HCT116 (cell line): ENCODE measurements around the gene P3H3. TPM values are rescaled to one million over a fixed set of nuclear protein-coding genes. Genes with fewer than 3 reads are reported as not detected.

Source experiments
- ATAC-seq: fragments of 200-7000 bp; cut with Tn5 transposase; 2 replicates; pipeline ENCODE4 v1.9.1; 2020; ENCODE audit warnings: mild to moderate bottlenecking, moderate library complexity
- BruUV-seq: library from RNA; stranded (reverse); fragments of 400-500 nt; replicated peaks from 2 replicates; lab custom pipeline; 2021; lab: Mats Ljungman, UMichigan
- CTCF ChIA-PET: fragments of 300-600 bp; sonication (Branson Sonifier 250); formaldehyde crosslinking; loops from one replicate; lab custom pipeline; 2021; ENCODE audit warnings: antibody characterized with exemption; lab: Charles Lee
- POLR2A ChIA-PET: fragments of 300-600, 350-600 bp; sonication (Branson Sonifier 250); formaldehyde crosslinking; loops from one replicate; lab custom pipeline; 2021; ENCODE audit warnings: antibody characterized with exemption; lab: Charles Lee
- RAD21 ChIA-PET, 2 experiments: fragments of 300-600 bp; sonication (Branson Sonifier 250); formaldehyde crosslinking; loops; one replicate each; lab custom pipeline; 2023; ENCODE audit warnings: low total read pairs in 2 of 2; ENCODE audit not compliant: uncharacterized antibody in 2 of 2, unreplicated experiment in 2 of 2, low non-redundant PET in 1 of 2; lab: Charles Lee
- DNase-seq: peaks from one replicate; pipeline ENCODE4 v3.0.0-alpha.2; 2010; ENCODE audit warnings: low read depth, low spot score
- H2AFZ ChIP-seq: fragments of 200-600 bp; shearing (Covaris generic), sonication (generic); 2 replicates; pipeline ENCODE4 v1.6.1; 2017; ENCODE audit warnings: low read depth, mixed run types, mixed read lengths, antibody characterized with exemption, low read length; ENCODE audit not compliant: poor library complexity, severe bottlenecking
- H3K27ac ChIP-seq: 2 replicates; pipeline ENCODE4 v1.5.1; 2012; ENCODE audit warnings: low read depth, low read length
- H3K27me3 ChIP-seq: fragments of 200-600 bp; sonication (generic); 2 replicates; pipeline ENCODE4 v1.6.1; 2016; ENCODE audit warnings: mixed run types, low read length, mixed read lengths; ENCODE audit not compliant: insufficient read depth
- H3K36me3 ChIP-seq, 2 experiments: fragments of 200-500 bp in 1 of 2; fragments of 200-600 bp in 1 of 2; sonication (Bioruptor generic) in 1 of 2; sonication (generic) in 1 of 2; 2 replicates each; pipeline versions ENCODE4 v1.5.1 to v1.6.1; 2014 to 2016; ENCODE audit warnings: low read length in 2 of 2, inconsistent platforms in 1 of 2, mixed read lengths in 1 of 2, mixed run types in 1 of 2; ENCODE audit not compliant: insufficient read depth in 2 of 2, control insufficient read depth in 1 of 2
- H3K4me1 ChIP-seq, 2 experiments: fragments of 200-600 bp in 1 of 2; sonication (generic) in 1 of 2; 2 replicates each; pipeline versions ENCODE4 v1.5.1 to v1.6.1; 2012 to 2017; ENCODE audit warnings: low read length in 2 of 2, inconsistent platforms in 1 of 2, mild to moderate bottlenecking in 1 of 2, mixed read lengths in 1 of 2, mixed run types in 1 of 2, moderate library complexity in 1 of 2; ENCODE audit not compliant: insufficient read depth in 2 of 2, control insufficient read depth in 1 of 2
- H3K4me2 ChIP-seq: fragments of 200-600 bp; sonication (generic); 2 replicates; pipeline ENCODE4 v1.6.1; 2017; ENCODE audit warnings: mixed run types, low read length, mixed read lengths
- H3K4me3 ChIP-seq, 2 experiments: fragments of 200-600 bp in 1 of 2; sonication (generic) in 1 of 2; replicated peaks in 1 of 2; 2 replicates each; pipeline ENCODE4 v1.5.1; 2011 to 2016; ENCODE audit warnings: low read length in 2 of 2, control low read depth in 1 of 2, low read depth in 1 of 2, mild to moderate bottlenecking in 1 of 2, mixed read lengths in 1 of 2, mixed run types in 1 of 2
- H3K79me2 ChIP-seq: fragments of 200-600 bp; sonication (generic); 2 replicates; pipeline ENCODE4 v1.6.1; 2017; ENCODE audit warnings: mild to moderate bottlenecking, mixed run types, low read length, moderate library complexity, mixed read lengths; ENCODE audit not compliant: insufficient read depth
- H3K9ac ChIP-seq: fragments of 200-600 bp; sonication (generic); 2 replicates; pipeline ENCODE4 v1.6.1; 2016; ENCODE audit warnings: low read length, mixed read lengths
- H3K9me2 ChIP-seq: fragments of 200-600 bp; sonication (generic), shearing (Covaris generic); 2 replicates; pipeline ENCODE4 v1.6.1; 2017; ENCODE audit warnings: mixed run types, mild to moderate bottlenecking, moderate library complexity; ENCODE audit not compliant: insufficient read depth
- H3K9me3 ChIP-seq, 2 experiments: fragments of 200-500 bp in 1 of 2; fragments of 200-600 bp in 1 of 2; sonication (Bioruptor generic) in 1 of 2; sonication (generic) in 1 of 2; 2 replicates each; pipeline ENCODE4 v1.6.1; 2014 to 2017; ENCODE audit warnings: low read length in 2 of 2, mixed read lengths in 2 of 2, inconsistent platforms in 1 of 2, low read depth in 1 of 2, mild to moderate bottlenecking in 1 of 2, mixed run types in 1 of 2, moderate library complexity in 1 of 2; ENCODE audit not compliant: control insufficient read depth in 1 of 2, insufficient read depth in 1 of 2
- H4K20me1 ChIP-seq: fragments of 200-600 bp; sonication (generic), shearing (Covaris generic); 2 replicates; pipeline ENCODE4 v1.6.1; 2017; ENCODE audit warnings: mixed run types, mild to moderate bottlenecking, moderate library complexity; ENCODE audit not compliant: insufficient read depth
- CBX3 ChIP-seq: IDR thresholded peaks from 2 replicates; pipeline ENCODE4 v1.6.1; 2012; ENCODE audit warnings: low read depth
- CEBPB ChIP-seq: IDR thresholded peaks from 2 replicates; pipeline ENCODE4 v1.6.1; 2012; ENCODE audit warnings: low read depth
- EZH2 ChIP-seq: fragments of 200-600 bp; sonication (generic); IDR thresholded peaks from 2 replicates; pipeline ENCODE4 v1.6.1; 2017; ENCODE audit warnings: antibody characterized with exemption, mixed run types
- FOSL1 ChIP-seq: IDR thresholded peaks from 2 replicates; pipeline ENCODE4 v1.6.1; 2012; ENCODE audit warnings: low read depth
- JUND ChIP-seq: IDR thresholded peaks from 2 replicates; pipeline ENCODE4 v1.6.1; 2012
- POLR2A ChIP-seq: IDR thresholded peaks from 2 replicates; pipeline ENCODE4 v1.7.0; 2011; ENCODE audit warnings: borderline replicate concordance; ENCODE audit not compliant: insufficient read depth, insufficient read length; ENCODE audit errors: extremely low read depth
- POLR2AphosphoS5 ChIP-seq: IDR thresholded peaks from 2 replicates; pipeline ENCODE4 v1.6.1; 2011; ENCODE audit warnings: mild to moderate bottlenecking, low read depth, low read length, moderate library complexity
- RAD21 ChIP-seq: IDR thresholded peaks from 2 replicates; pipeline ENCODE4 v1.6.1; 2012; ENCODE audit warnings: low read depth, mild to moderate bottlenecking
- SP1 ChIP-seq: IDR thresholded peaks from 2 replicates; pipeline ENCODE4 v1.6.1; 2012; ENCODE audit warnings: low read depth
- SRF ChIP-seq: IDR thresholded peaks from 2 replicates; pipeline ENCODE4 v1.6.1; 2012; ENCODE audit warnings: low read depth
- TCF7L2 ChIP-seq: IDR thresholded peaks from 2 replicates; pipeline ENCODE4 v1.7.0; 2011; ENCODE audit warnings: borderline replicate concordance, inconsistent platforms; ENCODE audit not compliant: insufficient read depth, insufficient read length; ENCODE audit errors: extremely low read depth
- YY1 ChIP-seq: IDR thresholded peaks from 2 replicates; pipeline ENCODE4 v1.6.1; 2011; ENCODE audit warnings: low read length, low read depth, moderate library complexity, mild to moderate bottlenecking; ENCODE audit not compliant: insufficient replicate concordance; ENCODE audit errors: extremely low read depth
- ZFX ChIP-seq: fragments of 450-650 bp; IDR thresholded peaks from 2 replicates; pipeline ENCODE4 v1.6.1; 2017
- ZNF274 ChIP-seq: fragments of 200-500 bp; sonication (Bioruptor generic); IDR thresholded peaks from 2 replicates; pipeline ENCODE4 v1.6.1; 2014; ENCODE audit warnings: mild to moderate bottlenecking, low read depth, low read length, inconsistent platforms
- intact Hi-C: fragments of 100-400 bp; cut with micrococcal nuclease; formaldehyde crosslinking; loops from 2 replicates; pipeline ENCODE4 v1.10.0; 2022
- total RNA-seq: library from RNA; stranded (reverse); gene quantifications from one replicate; pipeline ENCODE4 v1.2.1, GENCODE V29; 2021; ENCODE audit not compliant: unreplicated experiment
- TF ChIP-seq, protein P1 (sequence below): IDR thresholded peaks from 2 replicates; pipeline ENCODE4 v1.6.1; 2011; ENCODE audit warnings: mild to moderate bottlenecking, low read length, moderate library complexity; ENCODE audit not compliant: insufficient replicate concordance; ENCODE audit errors: extremely low read depth
- TF ChIP-seq, protein P2 (sequence below): IDR thresholded peaks from 2 replicates; pipeline ENCODE4 v1.6.1; 2012; ENCODE audit warnings: low read depth
- TF ChIP-seq, protein P3 (sequence below): IDR thresholded peaks from 2 replicates; pipeline ENCODE4 v1.6.1; 2012

P3H3 gene
- total RNA-seq, 1 experiment from 2014 or later: 32.2 TPM

DNA sequence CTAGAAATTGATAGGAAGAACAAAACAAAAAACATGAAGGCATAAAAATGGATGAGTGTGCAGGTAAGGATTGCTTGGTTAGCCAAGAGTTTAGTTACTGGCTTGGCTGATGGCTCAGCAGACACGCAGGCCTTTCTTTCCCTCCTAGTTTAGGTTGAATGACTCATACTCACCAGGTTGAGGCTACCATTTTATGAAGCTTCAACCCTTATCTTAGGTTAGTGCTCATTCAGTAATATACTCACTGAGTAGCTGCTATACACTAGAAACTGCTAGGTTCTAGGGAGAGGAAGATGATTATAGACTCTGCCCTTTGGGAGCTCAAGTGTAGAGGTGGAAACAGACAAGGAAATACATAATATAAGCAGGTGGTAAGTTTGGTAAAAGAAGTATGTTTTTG lies 6.0 kb downstream of the P3H3 start (continued):
- TF ChIP-seq TCF7L2: no peak
- no peak for TF ChIP-seq POLR2A
- TF ChIP-seq JUND: no peak
- TF ChIP-seq POLR2AphosphoS5: no peak
- TF ChIP-seq, all 23 proteins: peak for 0

DNA sequence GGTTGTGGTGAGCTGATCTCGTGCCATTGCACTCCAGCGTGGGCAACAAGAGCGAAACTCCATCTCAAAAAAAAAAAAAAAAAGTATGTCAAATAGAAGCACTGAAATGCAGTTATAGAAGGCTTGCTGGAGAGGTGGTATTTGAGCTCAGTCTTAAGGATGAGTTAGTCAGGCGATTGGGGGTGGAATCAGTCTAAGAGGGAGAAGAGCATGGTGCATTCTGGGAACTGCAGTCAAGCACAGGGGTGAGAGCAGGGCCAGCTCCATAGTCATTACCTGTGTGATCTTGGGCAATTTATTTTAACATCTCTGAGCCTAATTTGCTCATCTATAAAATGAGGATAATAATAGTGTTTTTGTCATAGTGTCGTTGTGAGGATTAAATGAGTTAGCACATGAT lies 6.7 kb downstream of the P3H3 start:
- intact Hi-C loops: no loop called here
- ChIA-PET CTCF (interaction anchor here (0.7 to 5.5 kb wide), 11 partner anchors 9 to 145 kb away, joined by 3 to 38 read pairs (median 3); partner anchors contain the start of genes CDCA3, GPR162, MLF2 and PTMS), RAD21 (no interaction called here), POLR2A (interaction anchor here (1.0 to 4.3 kb wide), 4 partner anchors 14 to 81 kb away, joined by 3 to 17 read pairs (median 4); partner anchors contain the start of genes CDCA3, MLF2, PTMS and USP5)
- Histone ChIP-seq H4K20me1 (no peaks in the 10 kb centered on the region), H3K79me2 (peaks cover 4% of the 10 kb centered on the region), H3K4me2 (no peak overlapping the region), H3K27ac (no peak overlapping the region), H3K4me1 (peaks cover 4 to 18% of the 10 kb centered on the region in 2 experiments), H3K4me3 (no peak overlapping the region), H3K9me2 (no peaks in the 10 kb centered on the region), H3K9me3 (no peaks in the 10 kb centered on the region), H3K27me3 (no peaks in the 10 kb centered on the region), H3K36me3 (peaks cover 16 to 33% of the 10 kb centered on the region in 2 experiments; a peak in 3 of 4 replicates), H3K9ac (no peak overlapping the region), H2AFZ (no peak overlapping the region)
- DNase-seq (no peak), ATAC-seq (no peak)
- TF ChIP-seq, protein P1, sequence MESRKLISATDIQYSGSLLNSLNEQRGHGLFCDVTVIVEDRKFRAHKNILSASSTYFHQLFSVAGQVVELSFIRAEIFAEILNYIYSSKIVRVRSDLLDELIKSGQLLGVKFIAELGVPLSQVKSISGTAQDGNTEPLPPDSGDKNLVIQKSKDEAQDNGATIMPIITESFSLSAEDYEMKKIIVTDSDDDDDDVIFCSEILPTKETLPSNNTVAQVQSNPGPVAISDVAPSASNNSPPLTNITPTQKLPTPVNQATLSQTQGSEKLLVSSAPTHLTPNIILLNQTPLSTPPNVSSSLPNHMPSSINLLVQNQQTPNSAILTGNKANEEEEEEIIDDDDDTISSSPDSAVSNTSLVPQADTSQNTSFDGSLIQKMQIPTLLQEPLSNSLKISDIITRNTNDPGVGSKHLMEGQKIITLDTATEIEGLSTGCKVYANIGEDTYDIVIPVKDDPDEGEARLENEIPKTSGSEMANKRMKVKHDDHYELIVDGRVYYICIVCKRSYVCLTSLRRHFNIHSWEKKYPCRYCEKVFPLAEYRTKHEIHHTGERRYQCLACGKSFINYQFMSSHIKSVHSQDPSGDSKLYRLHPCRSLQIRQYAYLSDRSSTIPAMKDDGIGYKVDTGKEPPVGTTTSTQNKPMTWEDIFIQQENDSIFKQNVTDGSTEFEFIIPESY: no peak
- TF ChIP-seq POLR2AphosphoS5: no peak
- TF ChIP-seq JUND: no peak
- no peak for TF ChIP-seq CEBPB
- TF ChIP-seq CBX3: no peak
- TF ChIP-seq, protein P2, sequence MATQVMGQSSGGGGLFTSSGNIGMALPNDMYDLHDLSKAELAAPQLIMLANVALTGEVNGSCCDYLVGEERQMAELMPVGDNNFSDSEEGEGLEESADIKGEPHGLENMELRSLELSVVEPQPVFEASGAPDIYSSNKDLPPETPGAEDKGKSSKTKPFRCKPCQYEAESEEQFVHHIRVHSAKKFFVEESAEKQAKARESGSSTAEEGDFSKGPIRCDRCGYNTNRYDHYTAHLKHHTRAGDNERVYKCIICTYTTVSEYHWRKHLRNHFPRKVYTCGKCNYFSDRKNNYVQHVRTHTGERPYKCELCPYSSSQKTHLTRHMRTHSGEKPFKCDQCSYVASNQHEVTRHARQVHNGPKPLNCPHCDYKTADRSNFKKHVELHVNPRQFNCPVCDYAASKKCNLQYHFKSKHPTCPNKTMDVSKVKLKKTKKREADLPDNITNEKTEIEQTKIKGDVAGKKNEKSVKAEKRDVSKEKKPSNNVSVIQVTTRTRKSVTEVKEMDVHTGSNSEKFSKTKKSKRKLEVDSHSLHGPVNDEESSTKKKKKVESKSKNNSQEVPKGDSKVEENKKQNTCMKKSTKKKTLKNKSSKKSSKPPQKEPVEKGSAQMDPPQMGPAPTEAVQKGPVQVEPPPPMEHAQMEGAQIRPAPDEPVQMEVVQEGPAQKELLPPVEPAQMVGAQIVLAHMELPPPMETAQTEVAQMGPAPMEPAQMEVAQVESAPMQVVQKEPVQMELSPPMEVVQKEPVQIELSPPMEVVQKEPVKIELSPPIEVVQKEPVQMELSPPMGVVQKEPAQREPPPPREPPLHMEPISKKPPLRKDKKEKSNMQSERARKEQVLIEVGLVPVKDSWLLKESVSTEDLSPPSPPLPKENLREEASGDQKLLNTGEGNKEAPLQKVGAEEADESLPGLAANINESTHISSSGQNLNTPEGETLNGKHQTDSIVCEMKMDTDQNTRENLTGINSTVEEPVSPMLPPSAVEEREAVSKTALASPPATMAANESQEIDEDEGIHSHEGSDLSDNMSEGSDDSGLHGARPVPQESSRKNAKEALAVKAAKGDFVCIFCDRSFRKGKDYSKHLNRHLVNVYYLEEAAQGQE: no peak
- TF ChIP-seq YY1: no peak
- no peak for TF ChIP-seq POLR2A
- TF ChIP-seq, protein P3, sequence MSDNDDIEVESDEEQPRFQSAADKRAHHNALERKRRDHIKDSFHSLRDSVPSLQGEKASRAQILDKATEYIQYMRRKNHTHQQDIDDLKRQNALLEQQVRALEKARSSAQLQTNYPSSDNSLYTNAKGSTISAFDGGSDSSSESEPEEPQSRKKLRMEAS: no peak
- no peak for TF ChIP-seq SRF
- TF ChIP-seq RAD21: no peak
- TF ChIP-seq EZH2: no peak
- TF ChIP-seq SP1: no peak
- no peak for TF ChIP-seq TCF7L2
- TF ChIP-seq ZNF274: no peak
- TF ChIP-seq FOSL1: no peak
- no peak for TF ChIP-seq ZFX
- BruUV-seq: no TSS peak
